HEK293T (cell line): ENCODE results near the gene TUSC2.
A peak's percentile ranks its signal among the peaks of the same experiment; 100 is the strongest.

ENCODE experiments used
- CTCF ChIA-PET: fragments of 350-600 bp; formaldehyde crosslinking; extraction: SDS; loops from one replicate; lab custom pipeline; 2021; ENCODE audit warnings: antibody characterized with exemption, inconsistent platforms; lab: Yijun Ruan, JAX
- POLR2A ChIA-PET: fragments of 350-600 bp; formaldehyde crosslinking; extraction: SDS; loops from one replicate; lab custom pipeline; 2020; ENCODE audit warnings: antibody characterized with exemption, inconsistent platforms; lab: Yijun Ruan, JAX
- DNase-seq: peaks from one replicate; pipeline ENCODE4 v3.0.0; 2012; ENCODE audit warnings: mixed read lengths; ENCODE audit errors: extremely low spot score
- ARNT ChIP-seq: fragments of 450-650 bp; IDR thresholded peaks from 2 replicates; pipeline ENCODE4 v1.6.1; 2017; ENCODE audit warnings: mild to moderate bottlenecking
- BHLHE40 ChIP-seq: fragments of 450-650 bp; IDR thresholded peaks from 2 replicates; pipeline ENCODE4 v1.6.1; 2016; ENCODE audit warnings: mild to moderate bottlenecking, moderate library complexity, borderline replicate concordance
- CTBP1 ChIP-seq: fragments of 450-650 bp; IDR thresholded peaks from 2 replicates; pipeline ENCODE4 v1.6.1; 2016; ENCODE audit warnings: borderline replicate concordance
- ELF4 ChIP-seq: fragments of 450-650 bp; IDR thresholded peaks from 2 replicates; pipeline ENCODE4 v1.6.1; 2017; ENCODE audit warnings: antibody characterized with exemption
- FOXA1 ChIP-seq: fragments of 450-650 bp; IDR thresholded peaks from 2 replicates; pipeline ENCODE4 v1.6.1; 2016; ENCODE audit warnings: mild to moderate bottlenecking
- FOXK2 ChIP-seq: fragments of 450-650 bp; IDR thresholded peaks from 2 replicates; pipeline ENCODE4 v1.6.1; 2016; ENCODE audit warnings: mild to moderate bottlenecking
- FOXM1 ChIP-seq: fragments of 450-650 bp; IDR thresholded peaks from 2 replicates; pipeline ENCODE4 v1.6.1; 2017; ENCODE audit warnings: mild to moderate bottlenecking, borderline replicate concordance
- HDGF ChIP-seq: fragments of 450-650 bp; IDR thresholded peaks from 2 replicates; pipeline ENCODE4 v1.6.1; 2017; ENCODE audit warnings: antibody characterized with exemption, borderline replicate concordance
- L3MBTL2 ChIP-seq: fragments of 450-650 bp; conservative IDR thresholded peaks from 2 replicates; pipeline ENCODE4 v1.6.1; 2016; ENCODE audit warnings: mild to moderate bottlenecking
- LEF1 ChIP-seq: fragments of 450-650 bp; IDR thresholded peaks from 2 replicates; pipeline ENCODE4 v1.6.1; 2017; ENCODE audit warnings: mild to moderate bottlenecking, borderline replicate concordance
- NFRKB ChIP-seq: fragments of 450-650 bp; IDR thresholded peaks from 2 replicates; pipeline ENCODE4 v1.6.1; 2016; ENCODE audit warnings: mild to moderate bottlenecking, moderate library complexity
- PKNOX1 ChIP-seq: fragments of 450-650 bp; IDR thresholded peaks from 2 replicates; pipeline ENCODE4 v1.6.1; 2016
- SP1 ChIP-seq: fragments of 450-650 bp; IDR thresholded peaks from 2 replicates; pipeline ENCODE4 v1.6.1; 2017
- SUZ12 ChIP-seq: fragments of 450-650 bp; IDR thresholded peaks from 2 replicates; pipeline ENCODE4 v1.6.1; 2016; ENCODE audit warnings: mild to moderate bottlenecking
- TARDBP ChIP-seq: fragments of 450-650 bp; IDR thresholded peaks from 2 replicates; pipeline ENCODE4 v1.6.1; 2016
- ZNF384 ChIP-seq: fragments of 450-650 bp; IDR thresholded peaks from 2 replicates; pipeline ENCODE4 v1.6.1; 2016

TUSC2 gene

GRCh38 chr3:50372349-50372748 lies 44.3 kb upstream of the TUSC2 start:
- no peak for DNase-seq
- ChIA-PET CTCF (no interaction called here), POLR2A (no interaction called here)
- TF ChIP-seq LEF1, result no peak
- TF ChIP-seq SP1, result no peak
- TF ChIP-seq PKNOX1, result no peak
- no peak for TF ChIP-seq NFRKB
- no peak for TF ChIP-seq CTBP1
- TF ChIP-seq ZNF384, result no peak
- TF ChIP-seq SUZ12, result no peak

- ChIA-PET POLR2A (interaction anchor here (1.1 to 1.2 kb wide), 2 partner anchors 17 to 34 kb away, joined by 3 to 5 read pairs; no protein-coding TSS in a partner anchor), CTCF (interaction anchor here (0.6 to 2.1 kb wide), 9 partner anchors 10 to 179 kb away, joined by 3 to 8 read pairs (median 4); no protein-coding TSS in a partner anchor)
- no peak for TF ChIP-seq SUZ12
- no peak for TF ChIP-seq LEF1
- no peak for TF ChIP-seq FOXA1
- TF ChIP-seq L3MBTL2, result no peak
- no peak for TF ChIP-seq ZNF384
- TF ChIP-seq SP1, result no peak
- TF ChIP-seq PKNOX1, result no peak
- TF ChIP-seq ELF4, result no peak
- TF ChIP-seq TARDBP, result no peak
- no peak for TF ChIP-seq NFRKB
- TF ChIP-seq HDGF, result no peak
- no peak for TF ChIP-seq FOXK2
- no peak for TF ChIP-seq ARNT
- no peak for TF ChIP-seq BHLHE40
- TF ChIP-seq CTBP1, result no peak
- no peak for TF ChIP-seq FOXM1
- no peak for DNase-seq
Measured at GRCh38 chr3:50371133-50371685, 43.2 kb upstream of the TUSC2 start.

- no peak for TF ChIP-seq BHLHE40
- TF ChIP-seq L3MBTL2, result peak; percentile 62
- POLR2A ChIA-PET, result interaction anchor here (1.1 to 1.2 kb wide), 2 partner anchors 17 to 33 kb away, joined by 3 to 5 read pairs; no protein-coding TSS in a partner anchor
- CTCF ChIA-PET, result interaction anchor here (0.6 to 2.1 kb wide), 10 partner anchors 9 to 1111 kb away, joined by 3 to 8 read pairs (median 4); no protein-coding TSS in a partner anchor
- peak; percentile 53 for DNase-seq
Measured at GRCh38 chr3:50370594-50370993, 42.6 kb upstream of the TUSC2 start.

- TF ChIP-seq TARDBP (no peak), SUZ12 (no peak), FOXM1 (no peak), L3MBTL2 (no peak), SP1 (no peak), FOXK2 (no peak), BHLHE40 (no peak), HDGF (no peak), ARNT (no peak), ELF4 (no peak), PKNOX1 (no peak), ZNF384 (no peak), LEF1 (no peak), NFRKB (no peak), CTBP1 (no peak)
- POLR2A ChIA-PET, result interaction anchor here (0.9 kb wide), 1 partner anchor 32 kb away, joined by 6 read pairs; no protein-coding TSS in a partner anchor
- DNase-seq, result no peak
- CTCF ChIA-PET, result no interaction called here
Measured at GRCh38 chr3:50369012-50369670, 41.1 kb upstream of the TUSC2 start.

GRCh38 chr3:50365842-50366220 lies 37.8 kb upstream of the TUSC2 start:
- ChIA-PET POLR2A (interaction anchor here (1.2 to 1.8 kb wide), 3 partner anchors 12 to 203 kb away, joined by 3 to 5 read pairs (median 4); partner anchors contain the start of gene HEMK1), CTCF (no interaction called here)
- no peak for DNase-seq
- TF ChIP-seq PKNOX1 (no peak), SUZ12 (no peak), L3MBTL2 (no peak), ARNT (no peak), FOXK2 (no peak), SP1 (no peak)
